HG03520 (cell line): ENCODE results near the gene BTF3.
A peak's percentile ranks its signal among the peaks of the same experiment; 100 is the strongest.
"Not testable (repeated sequence)": the region's sequence is repeated elsewhere in the genome, so short reads cannot be mapped to it uniquely, and the experiment has no call there.

ENCODE experiments used
- ATAC-seq: cut with Tn5 transposase; IDR thresholded peaks from one replicate; pipeline ENCODE4 v1.9.1; 2021; ENCODE audit warnings: mild to moderate bottlenecking, moderate library complexity; ENCODE audit not compliant: unreplicated experiment

Gene BTF3

GRCh38 chr5:73498057-73498992 lies at the start of gene BTF3:
Gene BTF3, plus strand, starts transcription at chr5:73498442. Its CDS starts 226 bp downstream, at chr5:73498668.
- peak; percentile 95 for ATAC-seq

GRCh38 chr5:73448463-73449136 lies 49.6 kb upstream of the BTF3 start, which contains the start of gene FOXD1:
Gene FOXD1, minus strand, starts transcription at chr5:73448777. Its CDS starts 415 bp downstream, at chr5:73448362.
- no peak for ATAC-seq

- ATAC-seq: no peak
Observed at GRCh38 chr5:73450137-73450536, 48.1 kb upstream of the BTF3 start.

- ATAC-seq: no peak
Observed at GRCh38 chr5:73450672-73451223, 47.5 kb upstream of the BTF3 start.

GRCh38 chr5:73451224-73452130 lies 46.8 kb upstream of the BTF3 start:
- ATAC-seq: no peak

- ATAC-seq: no peak
Observed at GRCh38 chr5:73452215-73452614, 46.0 kb upstream of the BTF3 start.

GRCh38 chr5:73454379-73455036 lies 43.7 kb upstream of the BTF3 start:
- no peak for ATAC-seq

GRCh38 chr5:73456462-73456861 lies 41.8 kb upstream of the BTF3 start:
- not testable (repeated sequence) for ATAC-seq

- ATAC-seq: no peak
Observed at GRCh38 chr5:73459366-73459765, 38.9 kb upstream of the BTF3 start.

GRCh38 chr5:73460133-73460532 lies 38.1 kb upstream of the BTF3 start:
- no peak for ATAC-seq

- ATAC-seq: no peak
Observed at GRCh38 chr5:73464016-73464745, 34.1 kb upstream of the BTF3 start.

GRCh38 chr5:73468638-73469037 lies 29.6 kb upstream of the BTF3 start:
- ATAC-seq: not testable (repeated sequence)

- no peak for ATAC-seq
Observed at GRCh38 chr5:73469878-73470277, 28.4 kb upstream of the BTF3 start.

GRCh38 chr5:73471654-73472053 lies 26.6 kb upstream of the BTF3 start:
- ATAC-seq: no peak

- ATAC-seq: no peak
Observed at GRCh38 chr5:73472116-73472515, 26.1 kb upstream of the BTF3 start.

- ATAC-seq: no peak
Observed at GRCh38 chr5:73480500-73480899, 17.7 kb upstream of the BTF3 start.

GRCh38 chr5:73482383-73483136 lies 15.7 kb upstream of the BTF3 start:
- no peak for ATAC-seq

GRCh38 chr5:73483676-73484075 lies 14.6 kb upstream of the BTF3 start:
- ATAC-seq: no peak

- no peak for ATAC-seq
Observed at GRCh38 chr5:73484511-73484910, 13.7 kb upstream of the BTF3 start.
